H9 (cell line): ENCODE results near the gene C2orf72. TPM values are rescaled to one million over a fixed set of nuclear protein-coding genes. Genes with fewer than 3 reads are reported as not detected.

Experiments used
- DNase-seq: peaks from one replicate; pipeline ENCODE4 v3.0.0-alpha.2; 2017
- H2AFZ ChIP-seq: one replicate; pipeline ENCODE4 v1.6.1; 2013; ENCODE audit warnings: mild to moderate bottlenecking, low read length, control low read depth, moderate library complexity
- H2AK5ac ChIP-seq: 2 replicates; pipeline ENCODE4 v1.6.1; 2013; ENCODE audit warnings: low read length, control low read depth, mixed read lengths; ENCODE audit not compliant: insufficient read length
- H2BK120ac ChIP-seq: one replicate; pipeline ENCODE4 v1.6.1; 2013; ENCODE audit warnings: low read depth, mild to moderate bottlenecking, low read length, control low read depth, inconsistent platforms; ENCODE audit not compliant: poor library complexity, severe bottlenecking
- H2BK12ac ChIP-seq: 2 replicates; pipeline ENCODE4 v1.6.1; 2013; ENCODE audit warnings: low read length, control low read depth, mixed read lengths, low read depth; ENCODE audit not compliant: insufficient read length
- H2BK15ac ChIP-seq: 2 replicates; pipeline ENCODE4 v1.6.1; 2013; ENCODE audit warnings: low read depth, low read length, control low read depth
- H2BK20ac ChIP-seq: one replicate; pipeline ENCODE4 v1.6.1; 2013; ENCODE audit warnings: low read depth, mild to moderate bottlenecking, low read length, control low read depth, inconsistent platforms; ENCODE audit not compliant: poor library complexity, severe bottlenecking
- H2BK5ac ChIP-seq: 2 replicates; pipeline ENCODE4 v1.6.1; 2013; ENCODE audit warnings: low read length, control low read depth, mixed read lengths; ENCODE audit not compliant: insufficient read length
- H3K14ac ChIP-seq: 2 replicates; pipeline ENCODE4 v1.6.1; 2013; ENCODE audit warnings: low read length, control low read depth; ENCODE audit not compliant: insufficient read depth
- H3K18ac ChIP-seq: 2 replicates; pipeline ENCODE4 v1.6.1; 2013; ENCODE audit warnings: low read depth, mild to moderate bottlenecking, mixed read lengths, low read length, control low read depth; ENCODE audit not compliant: insufficient read length
- H3K23ac ChIP-seq: 2 replicates; pipeline ENCODE4 v1.6.1; 2013; ENCODE audit warnings: low read length, control low read depth, mixed read lengths, low read depth; ENCODE audit not compliant: insufficient read length
- H3K23me2 ChIP-seq: 2 replicates; pipeline ENCODE4 v1.6.1; 2013; ENCODE audit warnings: low read depth, mild to moderate bottlenecking, mixed read lengths, low read length, control low read depth; ENCODE audit not compliant: insufficient read length, poor library complexity, severe bottlenecking
- H3K27ac ChIP-seq: 2 replicates; pipeline ENCODE4 v1.5.1; 2013; ENCODE audit warnings: low read length, control low read depth, mixed read lengths, low read depth; ENCODE audit not compliant: insufficient read length
- H3K27me3 ChIP-seq: 2 replicates; pipeline ENCODE4 v1.6.1; 2013; ENCODE audit warnings: low read length, control low read depth, inconsistent platforms; ENCODE audit not compliant: insufficient read depth
- H3K4ac ChIP-seq: 2 replicates; pipeline ENCODE4 v1.6.1; 2013; ENCODE audit warnings: low read depth, mild to moderate bottlenecking, control low read depth, inconsistent platforms, low read length, moderate library complexity
- H3K4me1 ChIP-seq: 2 replicates; pipeline ENCODE4 v1.6.1; 2013; ENCODE audit warnings: low read length, control low read depth, inconsistent platforms; ENCODE audit not compliant: insufficient read depth
- H3K4me2 ChIP-seq: 2 replicates; pipeline ENCODE4 v1.6.1; 2013; ENCODE audit warnings: low read length, control low read depth, mixed read lengths; ENCODE audit not compliant: insufficient read length, insufficient read depth
- H3K56ac ChIP-seq: 2 replicates; pipeline ENCODE4 v1.6.1; 2013; ENCODE audit warnings: low read depth, mild to moderate bottlenecking, mixed read lengths, low read length, control low read depth; ENCODE audit not compliant: insufficient read length
- H3K79me1 ChIP-seq: 2 replicates; pipeline ENCODE4 v1.6.1; 2013; ENCODE audit warnings: low read depth, mild to moderate bottlenecking, moderate library complexity, low read length, control low read depth, inconsistent platforms; ENCODE audit not compliant: insufficient read depth, poor library complexity, severe bottlenecking
- H3K79me2 ChIP-seq: 2 replicates; pipeline ENCODE4 v1.6.1; 2013; ENCODE audit warnings: low read length, control low read depth, inconsistent platforms; ENCODE audit not compliant: insufficient read depth
- H3K9ac ChIP-seq: 2 replicates; pipeline ENCODE4 v1.6.1; 2013; ENCODE audit warnings: low read length, control low read depth, mixed read lengths; ENCODE audit not compliant: insufficient read length; ENCODE audit errors: extremely low read depth
- H3K9me3 ChIP-seq: one replicate; pipeline ENCODE4 v1.6.1; 2013; ENCODE audit warnings: low read depth, low read length, inconsistent platforms; ENCODE audit not compliant: control insufficient read depth
- H3T11ph ChIP-seq: one replicate; pipeline ENCODE4 v1.6.1; 2013; ENCODE audit warnings: mild to moderate bottlenecking, low read length, control low read depth, inconsistent platforms
- H4K20me1 ChIP-seq: one replicate; pipeline ENCODE4 v1.6.1; 2013; ENCODE audit not compliant: control insufficient read depth, insufficient read length, insufficient read depth
- H4K5ac ChIP-seq: 2 replicates; pipeline ENCODE4 v1.6.1; 2013; ENCODE audit warnings: low read depth, mild to moderate bottlenecking, mixed read lengths, low read length, control low read depth; ENCODE audit not compliant: insufficient read length
- H4K8ac ChIP-seq: replicated peaks from 2 replicates; pipeline ENCODE4 v1.6.1; 2013; ENCODE audit warnings: low read length, control low read depth, mixed read lengths, low read depth; ENCODE audit not compliant: insufficient read length
- H4K91ac ChIP-seq: 2 replicates; pipeline ENCODE4 v1.6.1; 2013; ENCODE audit warnings: low read depth, mild to moderate bottlenecking, moderate library complexity, mixed read lengths, low read length, control low read depth; ENCODE audit not compliant: insufficient read length
- H3K27ac Mint-ChIP-seq, 3 experiments: 2 replicates in 2 of 3; 3 replicates in 1 of 3; pipeline ENCODE4 v1.8.0; 2020 to 2021; ENCODE audit warnings: mixed read lengths in 3 of 3, mild to moderate bottlenecking in 1 of 3, moderate library complexity in 1 of 3
- H3K27me3 Mint-ChIP-seq: 2 replicates; pipeline ENCODE4 v1.8.0; 2021; ENCODE audit warnings: low read depth, mild to moderate bottlenecking, moderate library complexity, mixed read lengths
- H3K36me3 Mint-ChIP-seq, 3 experiments: 2 replicates in 2 of 3; 3 replicates in 1 of 3; pipeline ENCODE4 v1.8.0; 2020 to 2021; ENCODE audit warnings: low read depth in 3 of 3, mixed read lengths in 3 of 3; ENCODE audit not compliant: insufficient read depth in 1 of 3
- H3K4me1 Mint-ChIP-seq, 2 experiments: 2 replicates each; pipeline ENCODE4 v1.8.0; 2020; ENCODE audit warnings: mixed read lengths in 2 of 2
- H3K4me3 Mint-ChIP-seq, 2 experiments: 2 replicates in 1 of 2; 3 replicates in 1 of 2; pipeline ENCODE4 v1.8.0; 2020 to 2021; ENCODE audit warnings: mild to moderate bottlenecking in 2 of 2, mixed read lengths in 2 of 2, moderate library complexity in 1 of 2
- H3K9me3 Mint-ChIP-seq, 2 experiments: 2 replicates in 1 of 2; 3 replicates in 1 of 2; pipeline ENCODE4 v1.8.0; 2020; ENCODE audit warnings: mild to moderate bottlenecking in 2 of 2, mixed read lengths in 2 of 2, moderate library complexity in 1 of 2
- CTCF ChIP-seq: fragments of 200-600 bp; sonication (generic); conservative IDR thresholded peaks from 3 replicates; pipeline ENCODE4 v1.8.0; 2021; ENCODE audit warnings: antibody characterized with exemption, mild to moderate bottlenecking
- WGBS: extraction: QIAGEN DNeasy Blood & Tissue Kit; methylation state at CpG from one replicate; pipeline ENCODE4 v1.1.7; 2013; ENCODE audit warnings: missing lambda C conversion rate, low lambda C conversion rate, mixed read lengths; ENCODE audit not compliant: insufficient read length; ENCODE audit errors: extremely low coverage; 5-methylcytosine and 5-hydroxymethylcytosine counted together
- total RNA-seq: library from RNA; stranded (reverse); gene quantifications from 2 replicates; pipeline ENCODE4 v1.2.1, GENCODE V29; 2021

The C2orf72 gene
- total RNA-seq, 1 experiment from 2014 or later = 1.0 TPM

DNA sequence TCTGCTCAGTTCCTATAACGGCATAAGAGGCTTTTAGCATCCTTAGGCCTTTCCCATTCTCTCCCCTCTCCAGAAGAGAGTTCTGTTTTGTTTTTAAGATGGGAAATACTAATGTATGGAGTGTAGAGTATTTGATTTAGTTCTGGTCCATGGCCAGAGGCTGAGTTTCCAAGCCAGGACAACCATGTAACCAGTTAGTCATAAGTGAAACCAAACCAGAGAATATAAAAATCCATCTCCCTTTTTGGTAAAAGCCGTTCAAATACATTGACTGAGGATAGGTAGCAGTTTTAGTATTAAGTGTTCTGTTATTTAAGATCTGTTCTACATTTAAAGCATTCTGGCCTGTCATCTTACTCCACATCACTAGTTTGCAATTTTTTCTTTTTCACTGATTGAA, 22.4 kb downstream of the C2orf72 start:
- no peaks in the 10 kb centered on the region; a peak in 1 of 5 replicates for H3K9me3 Mint-ChIP-seq
- no peak overlapping the region for H4K5ac ChIP-seq
- no peak overlapping the region for H3K4me3 Mint-ChIP-seq
- H2BK15ac ChIP-seq = no peak overlapping the region
- no peak overlapping the region for H2BK20ac ChIP-seq
- H3K4me1 ChIP-seq = no peaks in the 10 kb centered on the region; the same call in 1 of the 2 replicates
- no peak overlapping the region for H3K4ac ChIP-seq
- no peak overlapping the region for H4K91ac ChIP-seq
- H4K20me1 ChIP-seq = no peaks in the 10 kb centered on the region
- no CpG with 5 or more reads among the region's 2 CpGs for WGBS
- H2AFZ ChIP-seq = no peak overlapping the region
- peaks cover 5% of the 10 kb centered on the region for H3K79me1 ChIP-seq
- H3K4me1 Mint-ChIP-seq = peaks cover 16 to 20% of the 10 kb centered on the region in 2 experiments
- H3K23me2 ChIP-seq = peaks cover 6% of the 10 kb centered on the region
- no peak overlapping the region for H2BK12ac ChIP-seq
- H4K8ac ChIP-seq = no peak overlapping the region
- H2AK5ac ChIP-seq = no peak overlapping the region
- DNase-seq = no peak
- peaks cover 20 to 37% (median 35%) of the 10 kb centered on the region in 3 experiments; a peak in 6 of 7 replicates for H3K36me3 Mint-ChIP-seq
- no peak overlapping the region for H2BK120ac ChIP-seq
- no peak overlapping the region for H3K27ac ChIP-seq
- no peak for TF ChIP-seq CTCF
- no peak overlapping the region for H2BK5ac ChIP-seq
- no peak overlapping the region for H3K14ac ChIP-seq
- H3K27ac Mint-ChIP-seq = no peak overlapping the region
- no peak overlapping the region for H3T11ph ChIP-seq
- no peak overlapping the region for H3K9ac ChIP-seq
- H3K4me2 ChIP-seq = no peak overlapping the region
- peaks cover 31% of the 10 kb centered on the region; the same call in 1 of the 2 replicates for H3K79me2 ChIP-seq
- no peaks in the 10 kb centered on the region for H3K9me3 ChIP-seq
- H3K27me3 Mint-ChIP-seq = peaks cover 4% of the 10 kb centered on the region
- no peaks in the 10 kb centered on the region for H3K27me3 ChIP-seq
- no peak overlapping the region for H3K56ac ChIP-seq
- no peak overlapping the region for H3K23ac ChIP-seq
- no peak overlapping the region for H3K18ac ChIP-seq
